Spleen (tissue), 7 donors: ENCODE measurements around the gene PNPLA6.

Experiments
- CTCF ChIP-seq, 11 experiments: fragments of 200-600 bp in 7 of 11; fragments of 450-650 bp in 4 of 11; sonication (generic) in 4 of 11; IDR thresholded peaks in 8 of 11; conservative IDR thresholded peaks in 3 of 11; 1 replicate in 7 of 11; 2 replicates in 4 of 11; pipeline versions ENCODE4 v1.4.0 to v1.8.0; 2016 to 2021; ENCODE audit warnings: antibody characterized with exemption in 11 of 11, inconsistent platforms in 4 of 11, mild to moderate bottlenecking in 1 of 11
- POLR2A ChIP-seq, 3 donors: fragments of 450-650 bp; IDR thresholded peaks; one replicate each; pipeline ENCODE4 v1.5.1; 2017; ENCODE audit warnings: antibody characterized with exemption in 3 of 3, mild to moderate bottlenecking in 1 of 3
- POLR2AphosphoS5 ChIP-seq, 3 donors: sonication (generic); formaldehyde crosslinking; IDR thresholded peaks; one replicate each; pipeline ENCODE4 v1.5.1; 2017; ENCODE audit warnings: antibody characterized with exemption in 3 of 3
- donor health status: DM: no; HTN: no; CAD: no; lungs with moderate emphysema.
- donor health status: DM: no; HTN: no; CAD: no.
- donor health status: DM: no; HTN: no; CAD: no.

GRCh38 chr19:7488736-7489353 lies 46.7 kb upstream of the PNPLA6 start, which contains the start of gene PEX11G:
- TF ChIP-seq CTCF (IDR thresholded peaks at IDR 0.05 in 8 of 11, conservative IDR thresholded peaks at IDR 0.05 in 3 of 11) (peak in 5 of 11 experiments; percentile 8 to 30 (median 11)), POLR2A (IDR thresholded peaks at IDR 0.05) (peak in 2 of 3 donors; percentile 56 to 70), POLR2AphosphoS5 (IDR thresholded peaks at IDR 0.05) (peak; percentile 92 to 95 (median 93))
